OCI-LY7 (cell line): ENCODE measurements around the gene PRKAG2.

Source experiments
- EZH2phosphoT487 ChIP-seq: fragments of 200-600 bp; sonication (generic); IDR thresholded peaks from 2 replicates; pipeline ENCODE4 v1.6.1; 2018; ENCODE audit warnings: low read depth, borderline replicate concordance, mild to moderate bottlenecking, mixed run types, antibody characterized with exemption, low read length, moderate library complexity, mixed read lengths
- TF ChIP-seq, protein P1 (sequence below): fragments of 200-600 bp; sonication (generic); conservative IDR thresholded peaks from 2 replicates; pipeline ENCODE4 v1.5.1; 2014; ENCODE audit warnings: mild to moderate bottlenecking, antibody characterized with exemption, low read length, moderate library complexity, mixed read lengths

DNA sequence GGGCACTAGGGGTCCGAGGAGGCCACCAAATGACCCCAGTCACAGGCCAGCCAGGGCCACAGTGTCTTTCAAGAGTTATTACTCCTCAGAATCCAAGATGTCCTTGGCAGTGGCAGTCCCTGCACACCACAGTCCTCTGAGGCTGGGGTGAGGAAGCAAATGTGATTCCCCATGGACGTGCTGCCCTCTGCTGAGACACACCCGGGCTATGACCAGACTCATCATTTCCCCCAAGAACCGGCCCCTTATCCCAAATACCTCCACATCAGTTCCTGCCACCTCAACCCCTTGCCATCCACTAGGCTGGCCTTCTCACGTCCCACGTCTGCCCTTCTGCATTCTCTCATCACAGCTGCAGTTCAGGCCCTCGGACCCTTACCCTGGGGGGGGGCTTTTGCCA, 5.0 kb downstream of the PRKAG2 start:
- TF ChIP-seq, protein P1, sequence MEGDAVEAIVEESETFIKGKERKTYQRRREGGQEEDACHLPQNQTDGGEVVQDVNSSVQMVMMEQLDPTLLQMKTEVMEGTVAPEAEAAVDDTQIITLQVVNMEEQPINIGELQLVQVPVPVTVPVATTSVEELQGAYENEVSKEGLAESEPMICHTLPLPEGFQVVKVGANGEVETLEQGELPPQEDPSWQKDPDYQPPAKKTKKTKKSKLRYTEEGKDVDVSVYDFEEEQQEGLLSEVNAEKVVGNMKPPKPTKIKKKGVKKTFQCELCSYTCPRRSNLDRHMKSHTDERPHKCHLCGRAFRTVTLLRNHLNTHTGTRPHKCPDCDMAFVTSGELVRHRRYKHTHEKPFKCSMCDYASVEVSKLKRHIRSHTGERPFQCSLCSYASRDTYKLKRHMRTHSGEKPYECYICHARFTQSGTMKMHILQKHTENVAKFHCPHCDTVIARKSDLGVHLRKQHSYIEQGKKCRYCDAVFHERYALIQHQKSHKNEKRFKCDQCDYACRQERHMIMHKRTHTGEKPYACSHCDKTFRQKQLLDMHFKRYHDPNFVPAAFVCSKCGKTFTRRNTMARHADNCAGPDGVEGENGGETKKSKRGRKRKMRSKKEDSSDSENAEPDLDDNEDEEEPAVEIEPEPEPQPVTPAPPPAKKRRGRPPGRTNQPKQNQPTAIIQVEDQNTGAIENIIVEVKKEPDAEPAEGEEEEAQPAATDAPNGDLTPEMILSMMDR: no peak
- no peak for TF ChIP-seq EZH2phosphoT487
